K562 (cell line): ENCODE results near the gene SCARF2. TPM values are rescaled to one million over a fixed set of nuclear protein-coding genes. Genes with fewer than 3 reads are reported as not detected.

Experiments
- C11orf30 ChIP-seq: fragments of 450-650 bp; IDR thresholded peaks from 2 replicates; pipeline ENCODE4 v1.6.1; 2016; ENCODE audit warnings: low read depth, mild to moderate bottlenecking
- CEBPG ChIP-seq, 3 experiments: fragments of 200-800 bp in 1 of 3; sonication (Bioruptor generic) in 1 of 3; sonication (generic) in 1 of 3; formaldehyde crosslinking in 1 of 3; IDR thresholded peaks in 2 of 3; conservative IDR thresholded peaks in 1 of 3; 2 replicates each; pipeline versions ENCODE4 v1.6.1 to v1.8.0; 2016 to 2022; ENCODE audit warnings: missing compliant biosample characterization in 2 of 3, missing genetic modification characterization in 2 of 3, mild to moderate bottlenecking in 1 of 3, missing genetic modification reagents in 1 of 3
- CHD4 ChIP-seq: fragments of 200-600 bp; sonication (generic); IDR thresholded peaks from 3 replicates; pipeline ENCODE4 v1.6.1; 2012; ENCODE audit warnings: low read depth, mild to moderate bottlenecking, mixed read lengths, low read length, inconsistent platforms; ENCODE audit not compliant: insufficient read depth, insufficient replicate concordance, poor library complexity, severe bottlenecking
- FOXM1 ChIP-seq, 2 experiments: fragments of 450-650 bp in 1 of 2; sonication (generic) in 1 of 2; formaldehyde crosslinking in 1 of 2; IDR thresholded peaks; 2 replicates each; pipeline versions ENCODE4 v1.6.1 to v1.9.0; 2017 to 2022; ENCODE audit warnings: low read depth in 2 of 2, mild to moderate bottlenecking in 2 of 2, missing genetic modification reagents in 1 of 2, moderate library complexity in 1 of 2
- NFXL1 ChIP-seq: fragments of 450-650 bp; formaldehyde crosslinking; IDR thresholded peaks from 2 replicates; pipeline ENCODE4 v1.4.0; 2021; ENCODE audit warnings: mild to moderate bottlenecking
- WHSC1 ChIP-seq: IDR thresholded peaks from one replicate; pipeline ENCODE4 v1.6.1; 2012; ENCODE audit warnings: low read length, control low read depth, inconsistent platforms
- polyA plus RNA-seq, 8 experiments: library from polyadenylated mRNA; depleted of rRNA in 4 of 8; stranded (reverse) in 5 of 8; unstranded in 3 of 8; fragments of >200 nt; fragmentation: Nextera tagmentation in 2 of 8; fragmentation: Illumina TruSeq in 1 of 8; extraction: Ambion mirVana in 2 of 8; extraction: Trizol in 1 of 8; gene quantifications; 2 replicates each; pipeline versions ENCODE4 v1.2.1 to v1.2.3, GENCODE V29; 2011 to 2014; ENCODE audit warnings: inconsistent platforms in 1 of 8, missing spikeins in 1 of 8
- total RNA-seq, 7 experiments: library from RNA; depleted of rRNA in 6 of 7; stranded (reverse); fragments of >200 nt in 6 of 7; fragmentation: Illumina TruSeq in 2 of 7; extraction: Trizol in 2 of 7; gene quantifications; 2 replicates each; pipeline versions ENCODE4 v1.2.1 to v1.2.3, GENCODE V29; 2011 to 2021; ENCODE audit warnings: low replicate concordance in 1 of 7
- TF ChIP-seq, protein P1 (sequence below): fragments of 250-450 bp; sonication (Bioruptor Pico); IDR thresholded peaks from 2 replicates; pipeline ENCODE4 v1.8.0; 2022; ENCODE audit warnings: moderate library complexity, mild to moderate bottlenecking, inconsistent platforms
- TF ChIP-seq, protein P2 (sequence below): fragments of 450-650 bp; IDR thresholded peaks from 2 replicates; pipeline ENCODE4 v1.6.1; 2016; ENCODE audit warnings: missing biosample characterization, missing genetic modification characterization
- TF ChIP-seq, protein P3 (sequence below): fragments of 450-650 bp; formaldehyde crosslinking; IDR thresholded peaks from 2 replicates; pipeline ENCODE4 v1.4.0; 2022; ENCODE audit warnings: missing genetic modification characterization
- TF ChIP-seq, protein P4 (sequence below): fragments of 450-650 bp; IDR thresholded peaks from 2 replicates; pipeline ENCODE4 v1.6.1; 2016; ENCODE audit warnings: low read depth
- TF ChIP-seq, protein P5 (sequence below): fragments of 450-650 bp; formaldehyde crosslinking; IDR thresholded peaks from 2 replicates; pipeline ENCODE4 v1.4.0; 2020; ENCODE audit warnings: mild to moderate bottlenecking, moderate library complexity

SCARF2 gene
- total and polyA plus RNA-seq, 9 of the 15 experiments (the other 6 are each of a cell fraction or from before 2014, with no cell fraction given), result 0.06 to 0.32 (median 0.21) TPM; not detected in 5

DNA sequence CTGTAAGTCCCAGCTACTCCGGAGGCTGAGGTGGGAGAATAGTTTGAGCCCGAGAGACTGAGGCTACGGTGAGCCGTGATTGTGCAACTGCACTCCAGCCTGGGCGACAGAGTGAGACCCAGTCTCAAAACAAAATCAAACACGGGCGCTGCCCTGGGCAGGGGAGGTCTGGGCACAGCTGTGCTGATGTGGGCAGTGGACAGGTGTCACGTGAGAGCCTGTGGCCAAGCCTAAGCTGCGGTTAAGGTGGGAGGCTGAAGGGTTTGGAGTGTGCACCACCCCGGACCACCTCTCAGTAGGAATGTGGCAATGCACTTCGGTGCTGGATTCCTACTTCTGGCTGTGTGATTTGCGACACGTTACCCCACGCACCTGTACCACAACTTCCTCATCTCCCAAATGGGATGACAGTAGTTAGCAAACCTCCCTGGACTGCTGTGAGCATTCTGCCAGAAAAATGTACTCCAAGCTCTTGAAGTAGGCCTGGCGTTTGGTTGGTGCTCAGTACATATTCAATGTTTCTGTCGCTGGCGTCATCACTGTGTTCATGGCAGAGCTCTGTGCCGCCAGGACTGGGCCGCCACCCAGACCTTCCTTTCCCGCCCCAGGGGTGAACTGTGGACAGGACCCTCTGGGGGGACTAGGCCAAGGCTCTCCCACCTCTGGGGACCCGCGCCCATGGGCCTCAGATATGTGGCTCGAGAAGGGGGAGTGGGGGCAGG, 44.5 kb downstream of the SCARF2 start (continued):
- TF ChIP-seq, protein P1, sequence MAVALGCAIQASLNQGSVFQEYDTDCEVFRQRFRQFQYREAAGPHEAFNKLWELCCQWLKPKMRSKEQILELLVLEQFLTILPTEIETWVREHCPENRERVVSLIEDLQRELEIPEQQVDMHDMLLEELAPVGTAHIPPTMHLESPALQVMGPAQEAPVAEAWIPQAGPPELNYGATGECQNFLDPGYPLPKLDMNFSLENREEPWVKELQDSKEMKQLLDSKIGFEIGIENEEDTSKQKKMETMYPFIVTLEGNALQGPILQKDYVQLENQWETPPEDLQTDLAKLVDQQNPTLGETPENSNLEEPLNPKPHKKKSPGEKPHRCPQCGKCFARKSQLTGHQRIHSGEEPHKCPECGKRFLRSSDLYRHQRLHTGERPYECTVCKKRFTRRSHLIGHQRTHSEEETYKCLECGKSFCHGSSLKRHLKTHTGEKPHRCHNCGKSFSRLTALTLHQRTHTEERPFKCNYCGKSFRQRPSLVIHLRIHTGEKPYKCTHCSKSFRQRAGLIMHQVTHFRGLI (CRISPR knock-in tag), result peak; percentile 43; the same call in 1 of the 2 replicates
- TF ChIP-seq NFXL1 (CRISPR knock-in tag) (peak; percentile 45; the same call in 1 of the 2 replicates), CHD4 (peak; percentile 67), CEBPG (CRISPR knock-in tag; IDR thresholded peaks at IDR 0.05) (no peak), CEBPG (tag; conservative IDR thresholded peaks at IDR 0.05 in 1 of 2, IDR thresholded peaks at IDR 0.05 in 1 of 2) (peak; percentile 57 to 73; a peak in 3 of 4 replicates), WHSC1 (peak; percentile 97), FOXM1 (IDR thresholded peaks at IDR 0.05; ENCODE audit: low read depth) (no peak), FOXM1 (CRISPR knock-in tag; IDR thresholded peaks at IDR 0.05; ENCODE audit: low read depth) (no peak), C11orf30 (no peak)
- TF ChIP-seq, protein P2, sequence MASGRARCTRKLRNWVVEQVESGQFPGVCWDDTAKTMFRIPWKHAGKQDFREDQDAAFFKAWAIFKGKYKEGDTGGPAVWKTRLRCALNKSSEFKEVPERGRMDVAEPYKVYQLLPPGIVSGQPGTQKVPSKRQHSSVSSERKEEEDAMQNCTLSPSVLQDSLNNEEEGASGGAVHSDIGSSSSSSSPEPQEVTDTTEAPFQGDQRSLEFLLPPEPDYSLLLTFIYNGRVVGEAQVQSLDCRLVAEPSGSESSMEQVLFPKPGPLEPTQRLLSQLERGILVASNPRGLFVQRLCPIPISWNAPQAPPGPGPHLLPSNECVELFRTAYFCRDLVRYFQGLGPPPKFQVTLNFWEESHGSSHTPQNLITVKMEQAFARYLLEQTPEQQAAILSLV (tag), result peak; percentile 34; the same call in 1 of the 2 replicates
- TF ChIP-seq, protein P3, sequence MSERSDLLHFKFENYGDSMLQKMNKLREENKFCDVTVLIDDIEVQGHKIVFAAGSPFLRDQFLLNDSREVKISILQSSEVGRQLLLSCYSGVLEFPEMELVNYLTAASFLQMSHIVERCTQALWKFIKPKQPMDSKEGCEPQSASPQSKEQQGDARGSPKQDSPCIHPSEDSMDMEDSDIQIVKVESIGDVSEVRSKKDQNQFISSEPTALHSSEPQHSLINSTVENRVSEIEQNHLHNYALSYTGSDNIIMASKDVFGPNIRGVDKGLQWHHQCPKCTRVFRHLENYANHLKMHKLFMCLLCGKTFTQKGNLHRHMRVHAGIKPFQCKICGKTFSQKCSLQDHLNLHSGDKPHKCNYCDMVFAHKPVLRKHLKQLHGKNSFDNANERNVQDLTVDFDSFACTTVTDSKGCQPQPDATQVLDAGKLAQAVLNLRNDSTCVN, result peak; percentile 79; the same call in 1 of the 2 replicates
- TF ChIP-seq, protein P4, sequence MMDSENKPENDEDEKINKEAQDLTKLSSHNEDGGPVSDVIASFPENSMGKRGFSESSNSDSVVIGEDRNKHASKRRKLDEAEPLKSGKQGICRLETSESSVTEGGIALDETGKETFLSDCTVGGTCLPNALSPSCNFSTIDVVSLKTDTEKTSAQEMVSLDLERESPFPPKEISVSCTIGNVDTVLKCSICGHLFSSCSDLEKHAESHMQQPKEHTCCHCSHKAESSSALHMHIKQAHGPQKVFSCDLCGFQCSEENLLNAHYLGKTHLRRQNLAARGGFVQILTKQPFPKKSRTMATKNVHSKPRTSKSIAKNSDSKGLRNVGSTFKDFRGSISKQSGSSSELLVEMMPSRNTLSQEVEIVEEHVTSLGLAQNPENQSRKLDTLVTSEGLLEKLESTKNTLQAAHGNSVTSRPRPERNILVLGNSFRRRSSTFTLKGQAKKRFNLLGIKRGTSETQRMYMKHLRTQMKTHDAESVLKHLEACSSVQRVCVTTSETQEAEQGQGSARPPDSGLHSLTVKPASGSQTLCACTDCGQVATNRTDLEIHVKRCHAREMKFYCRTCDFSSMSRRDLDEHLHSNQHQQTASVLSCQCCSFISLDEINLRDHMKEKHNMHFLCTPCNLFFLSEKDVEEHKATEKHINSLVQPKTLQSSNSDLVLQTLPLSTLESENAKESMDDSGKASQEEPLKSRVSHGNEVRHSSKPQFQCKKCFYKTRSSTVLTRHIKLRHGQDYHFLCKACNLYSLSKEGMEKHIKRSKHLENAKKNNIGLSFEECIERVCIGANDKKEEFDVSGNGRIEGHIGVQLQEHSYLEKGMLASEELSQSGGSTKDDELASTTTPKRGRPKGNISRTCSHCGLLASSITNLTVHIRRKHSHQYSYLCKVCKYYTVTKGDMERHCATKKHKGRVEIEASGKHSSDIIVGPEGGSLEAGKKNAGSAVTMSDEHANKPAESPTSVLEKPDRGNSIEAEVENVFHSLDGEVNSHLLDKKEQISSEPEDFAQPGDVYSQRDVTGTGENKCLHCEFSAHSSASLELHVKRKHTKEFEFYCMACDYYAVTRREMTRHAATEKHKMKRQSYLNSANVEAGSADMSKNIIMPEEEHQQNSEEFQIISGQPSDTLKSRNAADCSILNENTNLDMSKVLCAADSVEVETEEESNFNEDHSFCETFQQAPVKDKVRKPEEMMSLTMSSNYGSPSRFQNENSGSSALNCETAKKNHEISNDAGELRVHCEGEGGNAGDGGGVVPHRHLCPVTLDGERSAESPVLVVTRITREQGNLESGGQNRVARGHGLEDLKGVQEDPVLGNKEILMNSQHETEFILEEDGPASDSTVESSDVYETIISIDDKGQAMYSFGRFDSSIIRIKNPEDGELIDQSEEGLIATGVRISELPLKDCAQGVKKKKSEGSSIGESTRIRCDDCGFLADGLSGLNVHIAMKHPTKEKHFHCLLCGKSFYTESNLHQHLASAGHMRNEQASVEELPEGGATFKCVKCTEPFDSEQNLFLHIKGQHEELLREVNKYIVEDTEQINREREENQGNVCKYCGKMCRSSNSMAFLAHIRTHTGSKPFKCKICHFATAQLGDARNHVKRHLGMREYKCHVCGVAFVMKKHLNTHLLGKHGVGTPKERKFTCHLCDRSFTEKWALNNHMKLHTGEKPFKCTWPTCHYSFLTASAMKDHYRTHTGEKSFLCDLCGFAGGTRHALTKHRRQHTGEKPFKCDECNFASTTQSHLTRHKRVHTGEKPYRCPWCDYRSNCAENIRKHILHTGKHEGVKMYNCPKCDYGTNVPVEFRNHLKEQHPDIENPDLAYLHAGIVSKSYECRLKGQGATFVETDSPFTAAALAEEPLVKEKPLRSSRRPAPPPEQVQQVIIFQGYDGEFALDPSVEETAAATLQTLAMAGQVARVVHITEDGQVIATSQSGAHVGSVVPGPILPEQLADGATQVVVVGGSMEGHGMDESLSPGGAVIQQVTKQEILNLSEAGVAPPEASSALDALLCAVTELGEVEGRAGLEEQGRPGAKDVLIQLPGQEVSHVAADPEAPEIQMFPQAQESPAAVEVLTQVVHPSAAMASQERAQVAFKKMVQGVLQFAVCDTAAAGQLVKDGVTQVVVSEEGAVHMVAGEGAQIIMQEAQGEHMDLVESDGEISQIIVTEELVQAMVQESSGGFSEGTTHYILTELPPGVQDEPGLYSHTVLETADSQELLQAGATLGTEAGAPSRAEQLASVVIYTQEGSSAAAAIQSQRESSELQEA, result no peak
- TF ChIP-seq, protein P5, sequence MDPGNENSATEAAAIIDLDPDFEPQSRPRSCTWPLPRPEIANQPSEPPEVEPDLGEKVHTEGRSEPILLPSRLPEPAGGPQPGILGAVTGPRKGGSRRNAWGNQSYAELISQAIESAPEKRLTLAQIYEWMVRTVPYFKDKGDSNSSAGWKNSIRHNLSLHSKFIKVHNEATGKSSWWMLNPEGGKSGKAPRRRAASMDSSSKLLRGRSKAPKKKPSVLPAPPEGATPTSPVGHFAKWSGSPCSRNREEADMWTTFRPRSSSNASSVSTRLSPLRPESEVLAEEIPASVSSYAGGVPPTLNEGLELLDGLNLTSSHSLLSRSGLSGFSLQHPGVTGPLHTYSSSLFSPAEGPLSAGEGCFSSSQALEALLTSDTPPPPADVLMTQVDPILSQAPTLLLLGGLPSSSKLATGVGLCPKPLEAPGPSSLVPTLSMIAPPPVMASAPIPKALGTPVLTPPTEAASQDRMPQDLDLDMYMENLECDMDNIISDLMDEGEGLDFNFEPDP (CRISPR knock-in tag), result peak; percentile 6; the same call in 1 of the 2 replicates
